NCI-H1105 (cell line): ENCODE results near the gene CD274.
"Not testable (repeated sequence)": the region's sequence is repeated elsewhere in the genome, so short reads cannot be mapped to it uniquely, and the experiment has no call there.

Experiments used
- DNase-seq: peaks from one replicate; lab custom pipeline; 2025; lab: John Stamatoyannopoulos, UW

The CD274 gene

DNA sequence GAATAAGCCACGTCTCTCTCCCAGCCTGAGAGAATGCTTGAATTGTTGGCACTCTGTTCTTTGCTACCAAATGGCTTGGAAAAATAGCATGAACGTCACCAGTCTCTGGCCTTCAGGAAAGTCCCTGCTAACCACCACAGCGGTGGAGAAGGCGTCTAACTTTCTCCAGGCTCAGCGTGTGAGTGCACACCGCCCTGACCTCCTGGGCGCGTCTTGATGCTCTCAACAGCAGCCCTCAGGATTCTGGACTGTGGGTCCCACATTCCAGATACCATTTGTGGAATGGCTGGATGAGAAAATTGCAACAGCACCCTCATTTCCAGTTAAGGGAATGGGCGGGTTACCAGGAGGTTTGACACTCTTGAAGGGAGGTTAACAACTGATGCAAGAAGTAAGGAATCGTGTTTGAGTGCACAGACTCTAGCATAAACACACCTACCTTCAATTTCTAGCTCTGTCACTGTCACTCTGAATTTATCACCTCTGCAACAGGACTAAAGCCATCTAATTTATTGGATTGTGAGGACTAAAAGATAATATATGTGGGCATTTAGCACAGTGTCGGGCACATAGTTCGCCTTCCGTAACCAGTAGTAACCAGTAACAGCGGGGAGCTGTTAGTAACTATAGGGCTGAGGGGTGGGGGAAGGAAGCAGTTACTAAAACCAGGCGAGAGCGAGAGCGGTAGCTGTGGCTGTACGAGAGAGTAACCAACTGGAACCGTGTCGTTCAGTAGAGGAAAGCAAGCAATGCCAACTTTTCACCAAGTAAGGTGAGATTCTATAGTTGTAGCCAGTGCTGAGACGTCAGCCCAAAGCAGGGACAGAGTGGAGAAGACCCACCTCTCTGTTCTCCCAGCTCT, 11.8 kb upstream of the CD274 start:
- DNase-seq: no peak

DNA sequence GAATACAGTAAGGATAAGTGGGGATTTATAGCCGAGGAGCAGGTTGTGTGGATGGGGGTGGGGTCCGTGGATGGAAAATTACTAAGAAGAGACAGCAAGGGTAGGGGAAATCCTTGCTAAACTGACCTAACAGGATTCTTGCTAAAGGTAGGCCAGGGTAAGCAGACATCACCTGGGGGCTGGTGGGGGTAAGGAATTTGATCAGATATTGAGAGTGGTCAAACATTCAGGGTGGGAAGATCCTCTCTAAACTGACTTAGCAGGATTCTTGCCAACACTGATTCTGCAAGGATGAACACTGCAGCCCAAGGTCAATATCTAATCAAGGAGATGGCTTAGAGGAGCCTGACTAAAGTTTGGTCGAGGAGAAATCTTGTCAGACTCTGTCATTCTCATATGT, 9.9 kb upstream of the CD274 start:
- DNase-seq: no peak

DNA sequence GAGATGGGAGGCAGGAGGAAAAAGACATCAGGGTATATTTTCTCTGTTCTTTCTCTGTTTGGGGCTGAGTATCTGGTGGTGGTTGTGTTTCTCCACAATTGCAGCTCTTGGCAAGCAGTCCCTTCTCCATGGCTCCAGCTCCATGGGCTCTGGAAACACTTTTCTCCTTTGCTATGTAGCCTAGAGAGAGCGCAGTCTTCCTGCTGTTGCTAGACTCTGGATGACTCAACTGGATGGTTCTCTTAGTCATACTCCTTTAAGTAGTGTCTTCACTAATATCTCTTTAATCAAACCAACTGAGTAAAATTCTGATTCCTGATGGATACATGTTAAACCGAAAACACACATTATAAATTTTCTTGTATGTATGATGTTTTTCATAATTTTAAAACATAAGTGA, 9.3 kb upstream of the CD274 start:
- no peak for DNase-seq

- DNase-seq: peak; percentile 10
Observed at GRCh38 chr9:5442400-5443011, 7.8 kb upstream of the CD274 start.

DNA sequence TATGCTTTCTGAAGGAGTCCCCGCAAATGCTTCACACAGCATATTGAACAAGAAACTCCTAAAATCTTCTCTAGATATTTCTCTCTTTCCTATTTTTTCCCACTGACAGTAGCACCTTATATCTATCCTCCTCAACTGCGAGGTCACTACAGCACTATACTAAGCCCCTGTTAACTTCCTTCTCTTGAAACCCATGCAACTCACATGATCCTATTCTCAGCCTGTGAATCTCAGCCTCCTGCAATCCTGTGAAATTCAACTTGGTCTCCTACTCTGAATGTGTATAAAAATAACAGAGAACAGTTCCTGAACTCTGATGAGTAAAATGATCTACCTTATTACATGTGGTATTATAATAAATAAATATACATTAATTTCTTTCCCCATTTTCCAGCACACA, 6.5 kb upstream of the CD274 start:
- DNase-seq: no peak

GRCh38 chr9:5445096-5445495, 5.2 kb upstream of the CD274 start:
- not testable (repeated sequence) for DNase-seq

DNA sequence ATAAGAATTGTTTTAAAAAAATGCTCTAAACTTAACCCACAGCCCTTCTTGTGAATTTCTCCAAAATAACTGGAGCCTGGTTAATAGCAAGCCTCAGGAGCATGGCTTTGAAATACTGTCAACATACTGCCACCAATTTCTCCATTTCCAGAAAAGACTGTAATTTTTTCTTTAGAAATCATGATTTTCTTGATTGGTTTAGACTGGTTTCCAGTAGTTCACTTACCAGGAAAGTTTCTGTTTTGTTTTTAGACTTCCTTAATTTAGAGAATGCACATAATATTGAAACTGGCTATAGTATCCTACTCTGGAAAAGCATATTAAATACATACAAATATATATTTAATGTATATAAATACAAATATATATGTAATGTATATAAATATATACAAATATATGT, 4.5 kb upstream of the CD274 start:
- DNase-seq: no peak

DNA sequence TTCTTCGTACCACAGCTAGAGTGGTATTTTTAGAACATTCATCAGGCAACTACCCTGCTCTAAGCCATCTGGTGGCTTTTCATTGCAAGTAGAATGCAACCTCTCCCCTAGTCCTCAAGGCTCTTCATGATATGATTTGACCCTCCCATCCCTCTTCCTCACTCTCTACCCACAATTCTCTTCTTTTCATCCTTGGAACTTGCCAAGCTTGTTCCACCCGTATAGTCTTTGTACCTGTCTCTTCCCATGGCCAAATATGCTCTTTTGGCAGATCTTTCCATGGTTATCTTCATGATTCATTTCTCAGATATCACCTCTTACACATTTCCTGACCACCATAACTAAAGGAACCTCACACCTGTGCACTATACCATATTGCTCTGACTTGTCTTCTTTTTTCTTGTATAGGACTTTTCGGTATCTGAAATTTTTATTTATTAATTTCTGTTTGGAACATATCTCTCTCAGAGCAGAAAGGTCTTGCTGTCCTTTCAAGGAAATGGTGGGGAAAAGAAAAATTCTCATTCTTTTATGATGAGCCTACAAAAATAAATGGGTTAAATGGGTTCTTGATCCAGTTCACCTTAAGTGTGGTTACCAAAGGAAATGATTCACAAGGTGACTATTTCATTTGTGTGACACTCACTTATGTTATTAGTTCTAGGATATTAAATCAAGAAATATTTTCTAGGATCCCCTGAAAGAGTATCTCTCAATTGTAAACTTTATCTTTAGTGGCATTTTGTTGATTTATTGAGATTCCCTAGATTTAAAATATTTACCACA, 3.7 kb upstream of the CD274 start:
- no peak for DNase-seq

- no peak for DNase-seq
Observed at GRCh38 chr9:5447337-5447736, 3.0 kb upstream of the CD274 start.

DNA sequence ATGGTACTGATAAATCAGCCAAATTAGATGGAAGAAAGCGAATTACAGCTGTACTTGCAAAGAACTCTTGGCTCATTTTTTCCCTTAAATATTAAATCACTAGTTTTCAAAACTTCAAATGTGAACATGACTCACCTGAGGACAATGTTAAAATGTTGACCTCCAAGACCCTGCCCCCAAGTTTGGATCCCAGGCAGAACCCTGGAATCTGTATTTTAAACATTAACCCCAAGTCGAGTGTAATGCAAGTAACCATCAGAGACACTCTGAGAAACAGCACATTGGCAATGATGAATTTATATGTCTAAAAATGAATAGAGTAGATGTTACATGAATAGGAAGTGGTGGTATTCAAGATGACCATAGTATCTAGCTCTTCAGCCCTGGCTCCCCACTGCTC, 2.3 kb upstream of the CD274 start:
- no peak for DNase-seq

- DNase-seq: no peak
Observed at GRCh38 chr9:5448461-5449435, 1.6 kb upstream of the CD274 start.

DNA sequence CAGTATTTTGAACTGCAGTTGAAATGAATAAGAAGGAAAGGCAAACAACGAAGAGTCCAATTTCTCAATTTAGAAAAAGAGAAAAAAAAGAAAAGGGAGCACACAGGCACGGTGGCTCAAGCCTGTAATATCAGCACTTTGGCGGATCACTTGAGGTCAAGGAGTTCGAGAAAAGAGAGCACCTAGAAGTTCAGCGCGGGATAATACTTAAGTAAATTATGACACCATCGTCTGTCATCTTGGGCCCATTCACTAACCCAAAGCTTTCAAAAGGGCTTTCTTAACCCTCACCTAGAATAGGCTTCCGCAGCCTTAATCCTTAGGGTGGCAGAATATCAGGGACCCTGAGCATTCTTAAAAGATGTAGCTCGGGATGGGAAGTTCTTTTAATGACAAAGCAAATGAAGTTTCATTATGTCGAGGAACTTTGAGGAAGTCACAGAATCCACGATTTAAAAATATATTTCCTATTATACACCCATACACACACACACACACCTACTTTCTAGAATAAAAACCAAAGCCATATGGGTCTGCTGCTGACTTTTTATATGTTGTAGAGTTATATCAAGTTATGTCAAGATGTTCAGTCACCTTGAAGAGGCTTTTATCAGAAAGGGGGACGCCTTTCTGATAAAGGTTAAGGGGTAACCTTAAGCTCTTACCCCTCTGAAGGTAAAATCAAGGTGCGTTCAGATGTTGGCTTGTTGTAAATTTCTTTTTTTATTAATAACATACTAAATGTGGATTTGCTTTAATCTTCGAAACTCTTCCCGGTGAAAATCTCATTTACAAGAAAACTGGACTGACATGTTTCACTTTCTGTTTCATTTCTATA, 602 bp upstream of the CD274 start:
- DNase-seq: no peak

DNA sequence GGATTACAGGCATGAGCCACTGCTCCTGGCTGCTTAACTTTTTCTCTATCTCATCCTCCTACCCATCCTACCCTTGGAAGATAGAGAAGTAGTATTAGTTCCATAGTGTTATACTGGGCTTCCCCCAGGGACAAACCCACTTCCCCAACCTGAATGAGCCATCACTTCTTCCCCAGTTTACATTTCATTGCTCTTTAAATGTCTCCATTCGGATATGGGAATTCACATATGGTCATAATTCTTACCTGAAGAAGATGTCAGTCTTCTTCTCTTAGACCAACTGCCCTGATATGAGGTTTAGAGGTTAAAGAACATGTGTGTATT, 1.9 kb downstream of the CD274 start:
- DNase-seq: no peak

DNA sequence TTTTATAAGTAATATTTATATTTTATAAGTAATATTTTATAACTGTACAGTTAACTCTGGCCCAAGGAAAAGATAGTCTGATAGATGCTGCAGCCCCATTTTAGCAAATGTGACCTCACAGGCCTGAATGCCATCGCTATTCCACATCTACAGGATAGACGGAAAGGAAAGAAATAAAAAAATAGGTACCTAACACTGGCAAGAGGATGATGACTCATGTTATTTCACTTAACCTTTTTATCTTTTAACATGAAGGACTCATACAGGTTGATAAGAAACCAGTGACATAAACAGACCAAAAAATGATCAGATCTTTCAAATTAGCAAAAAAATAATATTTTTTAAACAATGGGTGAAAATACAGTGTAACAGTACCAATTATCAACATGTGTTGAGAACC, 2.7 kb downstream of the CD274 start:
- no peak for DNase-seq

DNA sequence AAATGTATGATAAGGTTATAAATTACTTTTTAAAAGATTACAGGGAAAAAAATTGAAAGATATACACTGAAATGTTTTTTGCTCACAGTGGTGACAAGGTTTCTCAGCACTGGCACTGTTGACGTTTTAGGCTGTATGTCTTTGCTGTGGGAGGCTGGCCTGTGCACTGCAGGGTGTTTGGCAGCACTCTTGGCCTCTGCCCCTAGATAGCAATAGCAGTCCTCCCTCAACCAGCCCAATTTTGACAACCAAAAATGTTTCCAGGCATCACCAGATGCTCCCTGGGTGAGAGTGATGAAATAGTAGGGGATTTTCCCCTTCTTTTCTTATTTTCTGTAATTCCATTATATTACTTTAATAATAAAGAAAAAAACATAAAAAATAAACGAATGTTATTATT, 3.3 kb downstream of the CD274 start:
- no peak for DNase-seq

DNA sequence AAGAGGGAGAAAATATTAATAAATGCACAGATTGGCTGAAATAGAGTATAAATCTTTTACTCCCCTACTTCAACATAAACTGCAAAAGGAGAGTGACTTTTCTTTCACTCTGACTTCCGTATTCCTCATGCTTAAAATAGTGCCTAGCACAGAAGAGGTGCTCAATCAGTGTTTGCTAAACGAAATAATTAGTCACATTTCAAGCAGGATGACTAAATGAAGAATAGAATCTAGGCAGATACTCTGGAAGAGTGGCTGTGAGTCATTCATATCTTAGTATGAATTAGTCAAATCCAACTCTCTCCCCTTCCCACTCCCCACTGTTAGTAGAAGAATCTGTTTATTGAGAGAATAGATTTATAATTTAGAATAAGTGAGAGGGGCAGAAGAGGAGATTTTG, 4.8 kb downstream of the CD274 start:
- DNase-seq: no peak

DNA sequence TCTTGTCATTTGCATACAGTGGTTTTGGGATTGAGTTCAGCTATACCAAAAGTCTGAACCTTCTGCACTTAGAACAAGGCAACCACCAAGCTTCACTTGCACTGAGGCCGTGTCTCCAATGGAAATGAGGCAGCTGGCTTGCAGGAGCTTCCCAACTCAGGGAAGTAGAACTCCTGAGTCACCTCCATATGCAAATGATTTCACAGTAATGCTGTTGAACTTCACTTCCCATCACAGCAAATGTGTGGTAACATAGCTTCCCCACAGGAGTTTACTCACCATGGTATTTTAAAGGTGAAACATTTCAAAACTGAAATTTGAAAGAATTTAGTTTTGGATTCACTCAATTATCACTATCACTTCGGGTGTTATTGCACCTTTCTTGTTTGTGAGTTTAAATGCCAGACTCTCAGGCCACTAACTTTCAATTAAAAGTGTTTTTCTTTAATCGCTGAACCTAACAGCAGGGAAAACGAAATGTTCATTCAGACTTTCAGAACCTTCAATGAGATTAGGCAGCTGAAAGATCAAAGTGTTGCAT, 9.0 kb downstream of the CD274 start:
- no peak for DNase-seq

DNA sequence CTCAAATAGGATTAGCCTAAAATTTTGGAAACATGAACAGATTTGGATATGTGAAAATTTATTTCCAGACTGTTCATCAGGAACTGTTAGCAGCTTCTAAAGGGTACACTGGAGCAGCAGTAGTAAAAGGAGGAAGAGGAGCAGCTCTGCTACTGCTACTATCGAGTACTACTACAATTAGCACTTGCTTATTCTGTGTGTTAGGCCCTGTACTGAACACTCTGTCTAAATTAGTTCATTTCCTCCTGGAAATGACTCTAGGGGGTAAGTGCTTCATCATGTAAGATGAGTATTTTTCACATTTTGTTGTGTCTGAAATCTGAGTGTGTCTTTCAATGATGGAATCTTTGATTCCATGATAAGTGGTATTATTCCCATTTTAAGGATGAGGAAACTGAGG, 9.8 kb downstream of the CD274 start:
- no peak for DNase-seq

GRCh38 chr9:5464831-5465330, 14.5 kb downstream of the CD274 start:
- DNase-seq: not testable (repeated sequence)

DNA sequence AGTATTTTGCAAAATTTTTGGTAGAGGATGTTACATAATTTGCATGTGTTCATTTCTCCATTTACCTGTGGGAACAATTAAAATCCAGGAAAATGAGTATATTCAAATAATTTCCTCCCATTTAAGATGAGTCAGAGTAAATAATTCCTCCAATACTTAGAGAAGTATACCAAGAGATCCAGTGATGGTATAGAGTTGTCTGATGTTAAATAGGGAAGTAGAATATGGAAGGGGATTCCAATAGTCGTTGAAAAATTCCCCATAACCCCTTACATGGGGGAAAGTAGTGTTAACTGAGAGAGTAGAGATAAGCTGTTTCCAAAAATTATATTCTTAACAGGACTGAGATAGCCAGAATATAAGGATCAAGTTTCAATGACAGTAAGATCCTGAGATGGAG, 15.7 kb downstream of the CD274 start:
- no peak for DNase-seq

DNA sequence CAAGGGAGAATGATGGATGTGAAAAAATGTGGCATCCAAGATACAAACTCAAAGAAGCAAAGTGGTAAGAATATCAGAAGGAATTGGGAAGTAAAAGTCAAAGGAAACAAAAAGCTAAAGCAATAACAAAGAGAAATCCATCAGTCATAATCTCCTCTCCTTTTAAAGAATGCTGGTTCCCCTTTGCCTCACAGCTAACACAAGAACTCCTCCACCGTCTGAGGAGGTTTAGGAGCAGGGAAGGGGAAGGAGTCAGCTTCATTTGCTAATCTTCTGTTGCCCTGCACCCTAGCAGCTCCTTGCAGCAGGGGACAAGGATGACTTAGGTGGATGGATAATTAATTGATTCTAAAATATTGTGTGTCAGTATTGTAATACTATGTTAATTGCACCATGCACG, 16.4 kb downstream of the CD274 start:
- DNase-seq: no peak
